Fibroblast of lung (primary cell): ENCODE data around the gene SLC22A12.

Experiments used
- CTCF ChIP-seq, 2 donors: IDR thresholded peaks in 1 of 2; conservative IDR thresholded peaks in 1 of 2; 1 replicate in 1 of 2; 2 replicates in 1 of 2; pipeline ENCODE4 v1.5.1; 2011 to 2012; ENCODE audit warnings: low read length in 2 of 2, control low read depth in 1 of 2, inconsistent platforms in 1 of 2, low read depth in 1 of 2, mild to moderate bottlenecking in 1 of 2
- EZH2 ChIP-seq: IDR thresholded peaks from 2 replicates; pipeline ENCODE4 v1.5.1; 2012; ENCODE audit warnings: low read length, control low read depth, mild to moderate bottlenecking; ENCODE audit errors: missing control alignments

- no peak for TF ChIP-seq CTCF (conservative IDR thresholded peaks at IDR 0.05 in 1 of 2, IDR thresholded peaks at IDR 0.05 in 1 of 2; ENCODE audit: low read depth in 1 of 2, low read length in 2 of 2)
- TF ChIP-seq EZH2 = no peak
Observed at GRCh38 chr11:64586366-64586765, 4.7 kb upstream of the SLC22A12 start.
